AG09309 (cell line): ENCODE measurements around the gene BAZ2A.

ENCODE experiments used
- DNase-seq: peaks from one replicate; pipeline ENCODE4 v3.0.0-alpha.2; 2010; ENCODE audit warnings: low read depth
- H3K4me3 ChIP-seq: 2 replicates; pipeline ENCODE4 v1.5.1; 2011; ENCODE audit warnings: mild to moderate bottlenecking, low read depth, low read length, moderate library complexity; ENCODE audit not compliant: control insufficient read depth
- CTCF ChIP-seq: IDR thresholded peaks from 2 replicates; pipeline ENCODE4 v1.5.1; 2011; ENCODE audit warnings: mild to moderate bottlenecking, low read depth, low read length, inconsistent platforms; ENCODE audit not compliant: insufficient read depth, control insufficient read depth; ENCODE audit errors: missing control alignments

Gene BAZ2A

DNA sequence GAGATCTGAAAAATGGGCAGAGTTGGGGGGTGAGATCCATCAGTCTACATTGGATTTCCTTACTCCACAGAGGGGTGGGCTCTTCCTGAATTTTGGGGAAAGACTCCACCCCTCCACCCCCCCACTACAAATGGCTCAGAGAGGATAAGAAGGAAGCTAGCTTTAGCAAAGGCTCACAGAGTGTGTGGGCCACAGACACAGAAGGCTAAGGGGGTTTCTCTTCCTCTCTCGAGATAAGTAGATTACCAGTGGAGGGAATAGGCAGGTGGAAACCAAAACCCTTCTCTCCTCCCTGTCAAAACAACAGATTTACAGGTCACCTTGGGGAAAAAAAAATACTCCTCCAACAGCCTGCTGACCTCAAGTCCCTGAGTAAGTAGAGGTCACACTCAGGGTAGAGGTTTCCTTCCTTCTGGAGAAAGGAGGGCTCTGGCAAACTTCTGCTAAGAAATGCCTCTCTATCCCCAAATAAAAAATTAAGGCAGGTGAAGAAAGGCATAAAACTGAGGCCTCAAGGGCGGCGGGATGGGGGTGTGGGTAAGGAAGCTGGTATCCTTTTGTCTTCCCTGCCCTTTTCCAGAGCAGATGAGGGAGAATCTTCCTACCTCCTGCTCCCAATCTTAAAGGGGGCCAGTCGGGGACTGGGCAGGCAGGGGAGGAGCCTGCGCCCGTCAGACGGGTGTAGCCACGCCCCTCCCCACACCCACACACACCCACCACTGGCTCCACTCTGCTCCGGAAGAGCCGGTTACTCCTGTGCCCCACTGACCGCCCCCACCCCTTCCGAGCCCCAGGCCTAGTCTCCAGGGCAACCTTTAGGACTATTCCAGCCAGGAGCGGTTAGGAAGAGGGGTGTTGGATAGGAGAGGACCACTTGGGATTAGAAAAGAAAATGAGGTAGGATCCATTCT is 1.9 kb upstream of the BAZ2A start:
- no peak for TF ChIP-seq CTCF
- no peak for DNase-seq
- peak overlapping the region; percentile 1 for H3K4me3 ChIP-seq

DNA sequence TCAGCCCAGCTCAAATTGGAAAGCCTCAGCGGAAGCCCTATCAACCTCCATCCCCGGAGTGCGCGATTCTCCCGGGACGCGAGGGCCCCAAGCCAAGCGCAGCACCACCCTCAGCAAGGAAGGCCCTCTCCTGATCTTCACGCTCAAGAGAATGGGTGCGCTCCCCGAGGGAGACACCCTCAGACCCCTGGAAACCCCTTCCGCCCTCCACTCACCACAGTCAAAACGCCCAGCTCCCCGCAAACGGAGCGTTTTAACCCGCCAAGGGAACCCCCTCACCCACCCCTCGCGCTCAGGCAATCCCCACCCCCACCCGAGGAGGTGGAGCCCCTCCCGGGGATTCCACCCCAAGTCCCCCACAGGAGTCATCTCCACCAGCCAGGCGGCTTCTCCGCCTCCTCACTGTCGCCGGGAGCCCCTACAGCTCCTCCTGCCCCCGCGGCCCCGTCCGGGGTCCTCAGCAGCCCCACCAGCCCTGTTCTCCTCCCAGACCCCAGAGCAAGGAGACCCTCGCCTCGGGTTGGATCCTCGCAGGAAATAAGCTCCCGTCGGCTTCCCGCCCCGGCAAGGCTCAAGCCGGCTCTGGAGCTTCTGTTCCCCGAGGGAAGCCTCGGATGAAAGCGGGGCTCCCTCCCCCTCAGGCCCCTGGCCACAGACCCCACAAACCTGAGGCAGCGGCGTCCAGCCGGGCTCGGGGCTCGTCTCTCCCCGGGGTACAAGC is 507 bp downstream of the BAZ2A start:
- no peak for TF ChIP-seq CTCF
- no peak for DNase-seq
- peak overlapping the region; percentile 62 for H3K4me3 ChIP-seq

- peak overlapping the region; percentile 62 for H3K4me3 ChIP-seq
- DNase-seq = peak; percentile 32
- no peak for TF ChIP-seq CTCF
Observed at GRCh38 chr12:56628671-56629458, 1.3 kb downstream of the BAZ2A start.

GRCh38 chr12:56626701-56627100 is 3.4 kb downstream of the BAZ2A start:
- no peak overlapping the region for H3K4me3 ChIP-seq
- no peak for TF ChIP-seq CTCF
- no peak for DNase-seq

GRCh38 chr12:56622535-56622934 is 7.6 kb downstream of the BAZ2A start:
- no peak for TF ChIP-seq CTCF
- no peak overlapping the region for H3K4me3 ChIP-seq
- no peak for DNase-seq

GRCh38 chr12:56616925-56617324 is 13.2 kb downstream of the BAZ2A start:
- no peak overlapping the region for H3K4me3 ChIP-seq
- no peak for TF ChIP-seq CTCF
- no peak for DNase-seq
